ENCODE measurements around the gene LTA. TPM values are rescaled to one million over a fixed set of nuclear protein-coding genes. Genes with fewer than 3 reads are reported as not detected.
A peak's percentile ranks its signal among the peaks of the same experiment; 100 is the strongest.
"Not testable (repeated sequence)": the region's sequence is repeated elsewhere in the genome, so short reads cannot be mapped to it uniquely, and the experiment has no call there.

Gene LTA
- polyA plus RNA-seq, 1 experiment = not detected

- CTCF ChIA-PET = interaction anchor here (0.9 to 5.8 kb wide), 4 partner anchors 8 to 363 kb away, joined by 3 to 47 read pairs (median 10); partner anchors contain the start of genes ATP6V1G2 and LTB
- POLR2A ChIA-PET = interaction anchor here (0.6 kb wide), 1 partner anchor 42 kb away, joined by 4 read pairs; the partner anchor contains the start of gene NFKBIL1
- no peak for DNase-seq (ENCODE audit: low read depth, low spot score)
- Histone ChIP-seq H3K27ac (ENCODE audit: low read depth, low read length) (no peak overlapping the region), H3K27me3 (ENCODE audit: control insufficient read depth, insufficient read depth, low read length) (peaks cover 2% of the 10 kb centered on the region), H3K9me3 (ENCODE audit: control insufficient read depth, insufficient read depth, low read length) (no peaks in the 10 kb centered on the region; the same call in 1 of the 2 replicates), H3K4me3 (ENCODE audit: low read depth, low read length) (no peak overlapping the region)
- no peak for TF ChIP-seq CTCF (IDR thresholded peaks at IDR 0.05; ENCODE audit: low read depth, low read length)
These were observed 17.0 kb downstream of the LTA start for GRCh38 chr6:31588871-31589650.

GRCh38 chr6:31590691-31591090 lies 18.6 kb downstream of the LTA start:
- H3K27ac ChIP-seq (ENCODE audit: low read depth, low read length); H3K4me3 ChIP-seq (ENCODE audit: low read depth, low read length); H3K9me3 ChIP-seq (ENCODE audit: control insufficient read depth, insufficient read depth, low read length); POLR2A ChIA-PET; H3K27me3 ChIP-seq (ENCODE audit: control insufficient read depth, insufficient read depth, low read length); DNase-seq (ENCODE audit: low read depth, low spot score): not testable (repeated sequence)
- CTCF ChIA-PET = interaction anchor here (0.5 to 5.8 kb wide), 5 partner anchors 7 to 196 kb away, joined by 3 to 47 read pairs (median 7); partner anchors contain the start of genes ATP6V1G2 and LTB

- Histone ChIP-seq H3K27ac (ENCODE audit: low read depth, low read length) (no peak overlapping the region), H3K27me3 (ENCODE audit: control insufficient read depth, insufficient read depth, low read length) (no peaks in the 10 kb centered on the region), H3K9me3 (ENCODE audit: control insufficient read depth, insufficient read depth, low read length) (peaks cover 3% of the 10 kb centered on the region), H3K4me3 (ENCODE audit: low read depth, low read length) (no peak overlapping the region)
- no peak for TF ChIP-seq CTCF (IDR thresholded peaks at IDR 0.05; ENCODE audit: low read depth, low read length)
- no peak for DNase-seq (ENCODE audit: low read depth, low spot score)
- CTCF ChIA-PET = interaction anchor here (1.2 to 10.4 kb wide), 3 partner anchors 8 to 47 kb away, joined by 4 to 388 read pairs (median 8); partner anchors contain the start of genes ATP6V1G2, DDX39B and NFKBIL1
- POLR2A ChIA-PET = no interaction called here
These were observed 20.3 kb downstream of the LTA start for GRCh38 chr6:31592396-31592771.

GRCh38 chr6:31597006-31597405 lies 24.9 kb downstream of the LTA start:
- ChIA-PET CTCF (interaction anchor here (0.7 to 10.4 kb wide), 15 partner anchors 9 to 104 kb away, joined by 3 to 388 read pairs (median 11); partner anchors contain the start of genes AIF1, ATP6V1G2, DDX39B and LST1), POLR2A (interaction anchor here (0.6 to 1.0 kb wide), 3 partner anchors 18 to 198 kb away, joined by 3 to 12 read pairs (median 3); partner anchors contain the start of genes AIF1 and NFKBIL1)
- TF ChIP-seq CTCF (IDR thresholded peaks at IDR 0.05; ENCODE audit: low read depth, low read length) = peak; percentile 47
- H3K9me3 ChIP-seq (ENCODE audit: control insufficient read depth, insufficient read depth, low read length) = peaks cover 3% of the 10 kb centered on the region
- no peak overlapping the region for H3K27ac ChIP-seq (ENCODE audit: low read depth, low read length)
- H3K4me3 ChIP-seq (ENCODE audit: low read depth, low read length) = no peak overlapping the region
- no peak for DNase-seq (ENCODE audit: low read depth, low spot score)
- H3K27me3 ChIP-seq (ENCODE audit: control insufficient read depth, insufficient read depth, low read length) = no peaks in the 10 kb centered on the region

GRCh38 chr6:31607317-31607716 lies 35.2 kb downstream of the LTA start:
- DNase-seq (ENCODE audit: low read depth, low spot score) = no peak
- ChIA-PET POLR2A (no interaction called here), CTCF (interaction anchor here (2.8 kb wide), 1 partner anchor 10 kb away, joined by 17 read pairs; no protein-coding TSS in a partner anchor)
- H3K27ac ChIP-seq (ENCODE audit: low read depth, low read length) = no peak overlapping the region
- peaks cover 3% of the 10 kb centered on the region for H3K27me3 ChIP-seq (ENCODE audit: control insufficient read depth, insufficient read depth, low read length)
- no peak overlapping the region for H3K4me3 ChIP-seq (ENCODE audit: low read depth, low read length)
- no peak for TF ChIP-seq CTCF (IDR thresholded peaks at IDR 0.05; ENCODE audit: low read depth, low read length)
- H3K9me3 ChIP-seq (ENCODE audit: control insufficient read depth, insufficient read depth, low read length) = no peaks in the 10 kb centered on the region
